BE2C (cell line): ENCODE measurements around the gene DIPK1B.
A peak's percentile ranks its signal among the peaks of the same experiment; 100 is the strongest.

Source experiments
- DNase-seq: peaks from one replicate; pipeline ENCODE4 v3.0.0-alpha.2; 2020
- H3K27me3 ChIP-seq: fragments of 250-450 bp; sonication (Bioruptor Pico); 2 replicates; pipeline ENCODE4 v1.5.1; 2020; ENCODE audit warnings: mild to moderate bottlenecking
- H3K36me3 ChIP-seq: fragments of 250-450 bp; sonication (Bioruptor Pico); 2 replicates; pipeline ENCODE4 v1.5.1; 2020; ENCODE audit warnings: mild to moderate bottlenecking
- H3K4me1 ChIP-seq: fragments of 250-450 bp; sonication (Bioruptor Pico); 2 replicates; pipeline ENCODE4 v1.5.1; 2020
- H3K4me3 ChIP-seq: 2 replicates; pipeline ENCODE4 v1.5.1; 2011; ENCODE audit warnings: low read depth, low read length
- H3K9me3 ChIP-seq: fragments of 250-450 bp; sonication (Bioruptor Pico); 2 replicates; pipeline ENCODE4 v1.5.1; 2020
- TF ChIP-seq, protein P1 (sequence below): IDR thresholded peaks from 2 replicates; pipeline ENCODE4 v1.5.1; 2012; ENCODE audit warnings: mild to moderate bottlenecking, low read depth, low read length

The DIPK1B gene

DNA sequence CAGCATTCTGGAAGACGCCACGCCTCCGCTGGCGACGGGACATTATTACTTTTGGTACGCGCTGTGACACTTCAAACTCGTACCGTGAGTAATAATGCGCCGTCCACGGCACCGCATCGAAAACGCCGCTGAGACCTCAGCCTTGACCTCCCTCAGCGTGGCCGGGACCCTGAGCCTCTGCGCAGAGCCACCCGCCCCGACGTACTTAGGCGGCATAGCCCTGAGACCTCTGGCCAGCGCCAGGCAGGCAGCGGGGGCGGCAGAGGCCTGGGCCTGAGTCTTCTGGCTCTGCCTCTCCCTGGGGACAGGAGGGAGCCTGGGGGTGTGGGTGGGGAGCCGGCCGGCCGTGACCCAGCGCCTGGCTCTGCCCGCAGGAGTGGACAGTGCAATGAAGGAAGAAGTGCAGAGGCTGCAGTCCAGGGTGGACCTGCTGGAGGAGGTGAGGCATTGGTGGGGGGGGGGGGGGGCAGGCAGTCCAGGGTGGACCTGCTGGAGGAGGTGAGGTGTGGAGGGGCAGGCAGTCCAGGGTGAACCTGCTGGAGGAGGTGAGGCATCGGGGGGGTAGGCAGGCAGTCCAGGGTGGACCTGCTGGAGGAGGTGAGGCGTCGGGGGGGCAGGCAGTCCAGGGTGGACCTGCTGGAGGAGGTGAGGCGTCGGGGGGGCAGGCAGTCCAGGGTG lies 41.7 kb upstream of the DIPK1B start:
- H3K27me3 ChIP-seq = peaks cover 13% of the 10 kb centered on the region
- no peaks in the 10 kb centered on the region for H3K36me3 ChIP-seq
- peak; percentile 63 for DNase-seq
- H3K9me3 ChIP-seq = no peaks in the 10 kb centered on the region
- peaks cover 4% of the 10 kb centered on the region; the same call in 1 of the 2 replicates for H3K4me1 ChIP-seq
- TF ChIP-seq, protein P1, sequence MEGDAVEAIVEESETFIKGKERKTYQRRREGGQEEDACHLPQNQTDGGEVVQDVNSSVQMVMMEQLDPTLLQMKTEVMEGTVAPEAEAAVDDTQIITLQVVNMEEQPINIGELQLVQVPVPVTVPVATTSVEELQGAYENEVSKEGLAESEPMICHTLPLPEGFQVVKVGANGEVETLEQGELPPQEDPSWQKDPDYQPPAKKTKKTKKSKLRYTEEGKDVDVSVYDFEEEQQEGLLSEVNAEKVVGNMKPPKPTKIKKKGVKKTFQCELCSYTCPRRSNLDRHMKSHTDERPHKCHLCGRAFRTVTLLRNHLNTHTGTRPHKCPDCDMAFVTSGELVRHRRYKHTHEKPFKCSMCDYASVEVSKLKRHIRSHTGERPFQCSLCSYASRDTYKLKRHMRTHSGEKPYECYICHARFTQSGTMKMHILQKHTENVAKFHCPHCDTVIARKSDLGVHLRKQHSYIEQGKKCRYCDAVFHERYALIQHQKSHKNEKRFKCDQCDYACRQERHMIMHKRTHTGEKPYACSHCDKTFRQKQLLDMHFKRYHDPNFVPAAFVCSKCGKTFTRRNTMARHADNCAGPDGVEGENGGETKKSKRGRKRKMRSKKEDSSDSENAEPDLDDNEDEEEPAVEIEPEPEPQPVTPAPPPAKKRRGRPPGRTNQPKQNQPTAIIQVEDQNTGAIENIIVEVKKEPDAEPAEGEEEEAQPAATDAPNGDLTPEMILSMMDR = no peak
- H3K4me3 ChIP-seq = no peak overlapping the region

DNA sequence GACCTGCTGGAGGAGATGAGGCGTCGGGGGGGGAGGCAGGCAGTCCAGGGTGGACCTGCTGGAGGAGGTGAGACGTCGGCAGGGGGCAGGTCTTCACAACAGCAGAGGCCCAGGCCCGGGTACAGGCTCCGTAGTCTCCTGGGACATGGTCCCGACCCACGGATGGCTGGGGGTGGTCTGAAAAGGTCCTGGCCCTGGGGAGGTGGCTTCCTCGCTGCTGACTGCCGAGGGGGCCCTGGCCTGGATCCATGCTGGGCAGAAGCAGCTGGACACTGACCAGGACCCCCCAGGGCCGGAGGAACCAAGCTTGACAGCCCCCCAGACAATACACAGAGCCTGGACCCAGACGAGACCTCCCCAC lies 41.1 kb upstream of the DIPK1B start:
- no peak for DNase-seq
- peaks cover 9% of the 10 kb centered on the region for H3K27me3 ChIP-seq
- H3K4me1 ChIP-seq = peaks cover 4% of the 10 kb centered on the region; the same call in 1 of the 2 replicates
- no peaks in the 10 kb centered on the region for H3K9me3 ChIP-seq
- no peaks in the 10 kb centered on the region for H3K36me3 ChIP-seq
- no peak overlapping the region for H3K4me3 ChIP-seq
- TF ChIP-seq, protein P1 = no peak

DNA sequence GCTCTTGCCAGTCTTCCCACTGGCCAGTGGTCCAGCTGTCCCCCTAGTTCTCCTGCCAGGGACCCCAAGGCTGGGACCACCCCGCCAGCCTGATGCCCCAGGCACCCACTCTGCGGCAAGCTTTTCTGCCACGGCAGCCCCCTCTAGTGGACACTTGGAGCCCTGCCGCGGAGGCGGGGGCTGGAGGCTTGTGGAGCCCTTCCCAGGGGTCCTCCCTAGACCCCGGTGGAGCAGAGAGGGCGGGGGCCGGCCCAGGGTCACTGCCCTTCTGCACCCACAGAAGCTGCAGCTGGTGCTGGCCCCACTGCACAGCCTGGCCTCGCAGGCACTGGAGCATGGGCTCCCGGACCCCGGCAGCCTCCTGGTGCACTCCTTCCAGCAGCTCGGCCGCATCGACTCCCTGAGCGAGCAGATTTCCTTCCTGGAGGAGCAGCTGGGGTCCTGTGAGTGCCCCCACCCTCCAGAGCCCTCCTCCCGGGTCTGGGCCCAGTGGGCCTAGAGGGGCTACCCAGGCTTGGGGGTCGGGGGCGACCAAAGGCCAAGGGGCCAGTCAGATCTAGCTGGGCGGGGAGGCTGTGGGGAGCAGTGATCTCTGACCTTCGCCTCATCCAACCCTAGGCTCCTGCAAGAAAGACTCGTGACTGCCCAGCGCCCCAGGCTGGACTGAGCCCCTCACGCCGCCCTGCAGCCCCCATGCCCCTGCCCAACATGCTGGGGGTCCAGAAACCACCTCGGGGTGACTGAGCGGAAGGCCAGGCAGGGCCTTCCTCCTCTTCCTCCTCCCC lies 40.5 kb upstream of the DIPK1B start:
- no peaks in the 10 kb centered on the region for H3K36me3 ChIP-seq
- TF ChIP-seq, protein P1 = peak; percentile 87
- H3K27me3 ChIP-seq = peaks cover 5% of the 10 kb centered on the region
- H3K9me3 ChIP-seq = no peaks in the 10 kb centered on the region
- H3K4me3 ChIP-seq = no peak overlapping the region
- peak; percentile 74 for DNase-seq
- peaks cover 4% of the 10 kb centered on the region; the same call in 1 of the 2 replicates for H3K4me1 ChIP-seq

DNA sequence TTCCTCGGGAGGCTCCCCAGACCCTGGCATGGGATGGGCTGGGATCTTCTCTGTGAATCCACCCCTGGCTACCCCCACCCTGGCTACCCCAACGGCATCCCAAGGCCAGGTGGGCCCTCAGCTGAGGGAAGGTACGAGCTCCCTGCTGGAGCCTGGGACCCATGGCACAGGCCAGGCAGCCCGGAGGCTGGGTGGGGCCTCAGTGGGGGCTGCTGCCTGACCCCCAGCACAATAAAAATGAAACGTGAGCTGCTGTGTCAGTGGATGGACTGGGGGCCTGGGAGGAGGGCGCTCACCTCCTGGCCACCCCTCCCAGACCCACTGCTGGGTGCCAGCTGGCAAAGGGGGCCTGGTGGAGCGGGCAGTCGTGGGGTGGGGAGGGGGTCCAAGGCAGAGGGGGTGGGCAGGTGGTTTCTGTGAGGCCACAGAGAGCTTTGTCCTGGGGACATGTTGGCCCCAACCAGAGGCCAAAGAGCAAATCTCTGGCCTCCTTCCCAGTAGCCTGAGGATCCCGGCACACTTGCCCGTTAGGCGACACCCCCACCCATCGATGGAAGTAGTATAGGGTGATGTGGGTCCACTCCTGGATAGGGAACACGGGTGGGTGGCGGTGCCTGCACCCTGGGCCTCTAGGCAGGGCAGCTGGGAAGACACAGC lies 39.8 kb upstream of the DIPK1B start:
- no peak overlapping the region for H3K4me3 ChIP-seq
- no peaks in the 10 kb centered on the region for H3K36me3 ChIP-seq
- TF ChIP-seq, protein P1 = no peak
- peaks cover 4% of the 10 kb centered on the region; the same call in 1 of the 2 replicates for H3K4me1 ChIP-seq
- no peaks in the 10 kb centered on the region for H3K9me3 ChIP-seq
- H3K27me3 ChIP-seq = peaks cover 3% of the 10 kb centered on the region
- no peak for DNase-seq

DNA sequence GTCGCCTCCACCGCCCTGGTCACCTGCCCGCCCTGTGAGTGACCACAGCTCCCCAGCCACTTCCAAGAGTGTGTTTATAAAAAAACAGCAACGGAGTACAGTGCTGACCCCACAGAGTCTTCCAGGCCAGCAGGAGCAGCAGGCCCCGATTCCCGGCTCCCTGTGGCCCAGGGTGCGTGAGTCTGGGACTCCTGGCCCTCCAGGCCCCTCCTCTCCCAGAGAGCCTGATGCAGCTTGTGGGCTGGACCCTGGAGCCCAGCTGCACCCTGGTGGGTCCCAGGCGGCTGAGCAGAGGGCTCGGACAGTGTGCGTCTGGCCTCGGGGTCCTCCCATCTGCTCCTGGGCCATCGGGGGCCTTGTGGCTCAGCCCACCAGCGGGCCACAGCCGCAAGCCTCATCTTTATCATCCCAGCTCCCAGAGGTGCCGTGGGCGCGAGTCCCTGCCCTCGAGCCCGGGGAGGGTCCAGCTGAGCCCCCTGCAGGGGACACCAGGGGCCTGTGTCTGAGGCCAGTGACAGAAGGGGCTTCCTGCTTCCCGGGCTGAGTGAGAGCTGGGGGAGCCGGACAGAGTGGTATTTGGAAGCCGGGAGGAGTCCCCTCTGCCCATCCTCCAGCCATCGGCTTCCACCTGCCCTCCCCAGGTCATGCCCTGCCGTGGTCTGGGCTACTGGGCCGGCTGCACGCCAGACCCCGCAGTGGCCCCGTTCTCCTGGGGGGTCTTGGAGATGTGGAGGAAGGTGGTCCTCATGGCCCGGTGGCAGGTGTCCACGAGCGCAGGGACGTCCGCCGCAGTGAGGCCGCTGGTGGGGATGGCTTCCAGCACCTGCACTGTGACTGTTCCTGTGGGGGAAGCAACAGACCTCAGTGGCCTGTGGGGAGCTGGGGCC lies 39.0 kb upstream of the DIPK1B start:
- Histone ChIP-seq H3K4me1 (peaks cover 4% of the 10 kb centered on the region; the same call in 1 of the 2 replicates), H3K9me3 (no peaks in the 10 kb centered on the region), H3K4me3 (no peak overlapping the region), H3K36me3 (no peaks in the 10 kb centered on the region), H3K27me3 (peaks cover 3% of the 10 kb centered on the region; the same call in 1 of the 2 replicates)
- DNase-seq = no peak
- TF ChIP-seq, protein P1 = no peak
